Uterus (tissue), 2 donors: ENCODE results near the gene NMS.

Source experiments
- CTCF ChIP-seq, 4 experiments: fragments of 200-600 bp in 2 of 4; fragments of 450-650 bp in 2 of 4; sonication (generic) in 2 of 4; IDR thresholded peaks; one replicate each; pipeline ENCODE4 v1.5.1; 2016 to 2019; ENCODE audit warnings: antibody characterized with exemption in 4 of 4, mild to moderate bottlenecking in 2 of 4, moderate library complexity in 1 of 4
- POLR2A ChIP-seq, 2 donors: fragments of 450-650 bp; IDR thresholded peaks; one replicate each; pipeline ENCODE4 v1.6.1; 2016; ENCODE audit warnings: antibody characterized with exemption in 2 of 2, mild to moderate bottlenecking in 1 of 2, moderate library complexity in 1 of 2

GRCh38 chr2:100437751-100438150, 32.5 kb upstream of the NMS start:
- no peak for TF ChIP-seq CTCF (IDR thresholded peaks at IDR 0.05)
- no peak for TF ChIP-seq POLR2A (IDR thresholded peaks at IDR 0.05)
